Left ventricle myocardium superior (tissue), 1 donor: ENCODE measurements around the gene ST3GAL3. TPM values are rescaled to one million over a fixed set of nuclear protein-coding genes. Genes with fewer than 3 reads are reported as not detected.
A peak's percentile ranks its signal among the peaks of the same experiment; 100 is the strongest.

Experiments
- ATAC-seq: fragments of 200-7000 bp; cut with Tn5 transposase; one replicate; pipeline ENCODE4 v1.9.1; 2020; ENCODE audit warnings: mild to moderate bottlenecking, moderate library complexity
- DNase-seq: peaks from one replicate; pipeline ENCODE4 v3.0.0-alpha.2; 2020
- intact Hi-C: fragments of 100-400 bp; cut with micrococcal nuclease; formaldehyde crosslinking; loops from one replicate; pipeline ENCODE4 v1.11.0; 2022
- total RNA-seq: library from RNA; stranded (reverse); fragmentation: NEBNext Ultra II Directional; extraction: Animal tissue kit (Norgen Biotek cat#: 25700); gene quantifications from one replicate; pipeline ENCODE4 v1.2.1, GENCODE V29; 2021
- donor health status: DM: no; HTN: yes; CAD: no; lungs with severe emphysema.

ST3GAL3 gene
- total RNA-seq, 1 donor from 2014 or later = 24.7 TPM

- DNase-seq = no peak
- intact Hi-C loops = loop anchor here (5.0 kb wide), 1 partner anchor 176 kb away; no protein-coding TSS in a partner anchor
These were observed 231.0 kb downstream of the ST3GAL3 start for GRCh38 chr1:43938383-43938782.

DNA sequence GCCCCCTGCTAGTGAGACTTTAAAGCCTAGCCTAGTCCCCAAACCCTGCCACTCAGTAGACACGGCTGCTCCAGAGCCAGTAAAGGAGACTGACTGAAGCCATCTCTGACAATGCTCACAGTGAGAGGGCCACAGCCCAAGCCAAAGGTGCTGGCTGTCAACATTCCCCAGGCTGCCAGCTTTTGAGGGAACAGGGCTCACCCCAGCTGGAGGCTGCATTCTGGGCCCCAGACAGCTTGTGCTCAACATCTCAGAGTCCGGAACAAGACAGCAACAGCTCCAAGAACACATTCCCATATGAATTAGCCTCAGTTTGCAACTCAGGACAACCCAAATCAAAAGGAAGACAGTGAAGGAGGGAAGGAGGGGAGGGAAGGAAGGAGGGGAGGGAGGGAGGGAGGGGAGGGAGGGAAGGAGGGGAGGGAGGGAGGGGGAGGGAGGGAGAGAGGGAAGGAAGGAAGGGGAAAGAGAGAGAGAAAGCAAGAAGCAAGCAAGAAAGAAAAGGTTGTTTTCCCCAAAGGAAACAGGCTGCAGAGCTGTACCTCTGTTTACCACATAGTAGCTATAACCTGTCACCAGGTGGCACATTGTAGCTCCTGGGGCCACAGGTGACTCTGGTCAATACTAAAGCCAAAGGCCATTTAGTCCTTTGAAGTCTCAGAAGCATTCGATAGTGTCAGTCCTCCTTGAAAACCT is 231.7 kb downstream of the ST3GAL3 start:
- intact Hi-C loops = loop anchor here (5.0 kb wide), 1 partner anchor 177 kb away; no protein-coding TSS in a partner anchor
- DNase-seq = peak; percentile 70
- ATAC-seq = peak; percentile 69

More at GRCh38 chr1:43938383-43938782, 231.0 kb downstream of the ST3GAL3 start:
- ATAC-seq = no peak

- intact Hi-C loops = no loop called here
These were observed 235.1 kb downstream of the ST3GAL3 start for GRCh38 chr1:43942411-43942810.

GRCh38 chr1:43944860-43945259 is 237.5 kb downstream of the ST3GAL3 start:
- DNase-seq (no peak), ATAC-seq (no peak)
- intact Hi-C loops = no loop called here

More at GRCh38 chr1:43942411-43942810, 235.1 kb downstream of the ST3GAL3 start:
- ATAC-seq (no peak), DNase-seq (no peak)

DNA sequence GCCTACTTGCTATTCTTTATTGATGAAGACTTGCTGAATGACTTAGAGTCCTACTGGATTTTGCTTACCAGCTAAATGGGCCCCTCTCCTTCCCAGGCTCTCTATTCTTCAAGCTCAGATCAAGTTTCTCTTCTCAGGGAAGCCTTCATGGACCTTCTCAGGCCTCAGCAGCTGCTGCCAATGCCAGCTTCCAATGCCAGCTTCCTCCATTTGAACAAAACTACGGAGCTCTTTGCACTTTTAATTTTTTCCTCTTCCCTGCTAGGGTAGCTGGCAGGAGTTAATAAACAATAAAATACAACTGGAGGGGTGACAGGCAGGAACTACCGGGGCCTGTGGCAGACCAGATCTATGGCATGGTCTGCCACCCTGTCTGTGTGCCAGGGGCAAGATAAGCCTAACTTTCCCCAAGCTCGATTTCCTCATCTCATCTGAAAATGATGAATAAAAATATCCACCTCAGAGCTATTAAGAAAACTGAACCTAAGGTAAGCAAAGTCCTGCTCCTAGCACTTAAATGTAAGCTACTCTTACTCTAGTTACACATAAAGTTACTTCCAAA is 238.4 kb downstream of the ST3GAL3 start:
- DNase-seq = no peak
- intact Hi-C loops = no loop called here
- ATAC-seq = no peak

DNA sequence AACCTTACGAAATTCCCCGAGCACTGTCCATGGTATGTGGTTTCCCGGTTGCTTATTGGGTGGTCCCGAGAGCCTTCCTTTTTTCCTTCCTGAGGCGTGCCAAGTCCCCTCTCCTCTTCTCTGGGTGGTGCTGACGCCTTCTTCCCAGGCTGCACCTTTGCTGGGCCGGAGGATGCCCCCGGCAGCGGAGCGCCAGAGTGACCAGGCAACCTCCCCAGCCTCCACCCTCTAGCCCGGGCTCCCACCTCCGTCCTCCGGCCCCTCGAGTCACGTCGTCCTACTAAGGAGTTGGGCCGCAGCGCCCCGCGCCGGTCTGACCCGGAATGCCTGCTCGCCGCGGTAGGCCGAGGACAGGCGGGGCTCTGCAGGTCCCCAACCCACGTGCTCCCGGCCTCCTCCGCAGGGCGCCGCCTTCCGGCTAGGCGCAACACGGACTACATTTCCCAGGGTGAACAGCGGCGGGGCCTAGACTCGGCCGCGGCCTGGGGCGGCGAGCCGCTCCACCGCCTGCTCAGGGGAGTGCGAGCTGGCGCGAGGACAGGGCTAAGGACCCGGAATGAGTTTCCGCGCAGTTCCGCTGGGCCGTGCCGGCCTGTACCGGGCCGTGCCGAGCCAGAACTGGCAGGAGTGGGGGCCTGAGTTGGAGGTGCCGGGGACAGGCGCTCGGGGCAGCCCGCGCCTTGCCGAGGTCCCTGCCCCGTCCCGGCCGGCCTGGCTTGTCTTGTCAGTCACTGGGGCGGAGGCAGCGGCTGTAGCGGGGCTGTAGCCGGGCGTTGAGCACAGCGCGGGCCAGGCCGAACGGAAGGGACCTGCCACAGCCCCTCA is 239.1 kb downstream of the ST3GAL3 start, which contains the start of gene IPO13:
Gene IPO13 (plus strand): TSS at position 715 of the 825 bp plus-strand sequence. CDS start 651 bp downstream, outside the sequence.
- peak; percentile 93 for ATAC-seq

DNA sequence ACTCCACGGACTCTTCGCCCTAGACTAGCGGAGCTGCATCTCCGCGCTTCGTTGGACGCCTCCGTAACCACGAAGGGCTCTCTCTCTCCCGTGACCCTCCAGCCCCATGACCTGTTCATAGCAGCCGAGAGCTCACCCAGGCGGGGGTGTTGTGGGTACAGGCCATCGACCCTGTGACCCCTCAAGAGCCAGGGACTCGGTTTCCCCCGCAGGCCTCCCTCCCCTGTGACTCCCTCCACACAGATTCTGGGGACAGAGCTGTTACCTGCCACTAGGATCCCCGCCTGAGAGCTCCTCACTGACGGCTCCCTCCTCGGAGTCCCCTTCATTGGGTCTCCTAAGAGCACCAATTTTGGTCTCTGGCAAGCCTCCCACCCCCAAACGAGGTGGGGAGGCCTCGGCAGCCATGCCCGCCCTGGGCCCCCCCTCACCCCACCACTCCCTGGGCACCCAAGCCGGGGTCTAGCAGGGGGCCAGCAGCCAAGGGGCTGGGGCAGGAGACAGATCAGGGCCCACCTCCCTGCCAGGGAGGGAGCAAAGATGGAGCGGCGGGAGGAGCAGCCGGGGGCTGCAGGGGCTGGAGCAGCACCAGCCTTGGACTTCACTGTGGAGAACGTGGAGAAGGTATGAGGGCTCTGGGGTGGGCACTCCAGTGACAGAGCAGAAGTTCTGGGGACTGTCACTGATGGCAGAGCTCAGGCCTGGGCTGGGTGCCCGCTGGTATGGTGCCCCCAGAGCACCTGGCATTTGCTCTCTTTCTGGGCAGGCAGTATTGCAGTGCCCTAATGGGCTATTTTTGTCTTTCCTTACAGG is 239.9 kb downstream of the ST3GAL3 start:
- DNase-seq = peak; percentile 82
- intact Hi-C loops = no loop called here

More for the DNA sequence above, 239.1 kb downstream of the ST3GAL3 start, which contains the start of gene IPO13:
- intact Hi-C loops = no loop called here
- DNase-seq = peak; percentile 97

DNA sequence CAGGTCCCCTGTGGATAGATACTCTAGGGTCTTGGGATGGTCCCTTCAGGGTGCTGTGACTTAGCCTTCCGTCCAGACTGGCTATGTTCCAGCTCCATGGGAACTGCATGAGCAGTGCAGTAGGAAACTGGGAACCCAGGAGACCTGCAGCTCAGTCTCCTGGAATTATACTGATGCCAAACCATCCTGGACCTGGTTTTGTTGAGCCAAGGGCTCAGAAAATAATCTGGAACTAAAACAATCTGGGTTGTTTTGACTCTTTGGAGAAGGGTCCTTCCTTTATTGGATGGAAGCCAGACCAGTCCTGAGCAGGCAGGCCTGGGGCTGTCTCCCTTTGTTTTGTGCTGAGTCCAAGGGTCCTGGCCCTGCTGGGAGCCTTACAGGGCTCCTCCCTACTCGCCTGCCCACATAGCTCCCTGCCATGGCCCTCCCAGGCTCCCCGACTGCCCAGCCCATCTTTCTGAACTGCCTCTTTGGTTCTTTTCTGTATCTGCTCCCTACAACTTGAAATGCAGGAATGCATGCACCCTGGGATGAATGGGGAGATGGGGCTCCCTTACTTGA is 240.6 kb downstream of the ST3GAL3 start:
- ATAC-seq = no peak
- intact Hi-C loops = no loop called here
- no peak for DNase-seq

More for the DNA sequence above, 239.9 kb downstream of the ST3GAL3 start:
- ATAC-seq = peak; percentile 63

DNA sequence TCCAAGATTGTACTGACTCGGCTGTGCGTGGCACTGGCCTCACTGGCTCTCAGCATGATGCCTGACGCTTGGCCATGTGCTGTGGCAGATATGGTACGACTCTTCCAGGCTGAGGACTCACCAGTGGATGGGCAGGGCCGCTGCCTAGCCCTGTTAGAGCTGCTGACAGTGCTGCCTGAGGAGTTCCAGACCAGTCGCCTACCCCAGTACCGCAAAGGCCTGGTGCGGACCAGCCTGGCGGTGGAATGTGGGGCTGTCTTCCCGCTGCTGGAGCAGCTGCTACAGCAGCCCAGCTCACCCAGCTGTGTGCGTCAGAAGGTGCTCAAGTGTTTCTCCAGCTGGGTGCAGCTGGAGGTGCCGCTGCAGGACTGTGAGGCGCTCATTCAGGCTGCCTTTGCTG is 242.3 kb downstream of the ST3GAL3 start:
- DNase-seq = peak; percentile 56
- ATAC-seq = peak; percentile 0
- intact Hi-C loops = no loop called here

- ATAC-seq = no peak
- intact Hi-C loops = no loop called here
These were observed 244.0 kb downstream of the ST3GAL3 start for GRCh38 chr1:43951021-43951985.

DNA sequence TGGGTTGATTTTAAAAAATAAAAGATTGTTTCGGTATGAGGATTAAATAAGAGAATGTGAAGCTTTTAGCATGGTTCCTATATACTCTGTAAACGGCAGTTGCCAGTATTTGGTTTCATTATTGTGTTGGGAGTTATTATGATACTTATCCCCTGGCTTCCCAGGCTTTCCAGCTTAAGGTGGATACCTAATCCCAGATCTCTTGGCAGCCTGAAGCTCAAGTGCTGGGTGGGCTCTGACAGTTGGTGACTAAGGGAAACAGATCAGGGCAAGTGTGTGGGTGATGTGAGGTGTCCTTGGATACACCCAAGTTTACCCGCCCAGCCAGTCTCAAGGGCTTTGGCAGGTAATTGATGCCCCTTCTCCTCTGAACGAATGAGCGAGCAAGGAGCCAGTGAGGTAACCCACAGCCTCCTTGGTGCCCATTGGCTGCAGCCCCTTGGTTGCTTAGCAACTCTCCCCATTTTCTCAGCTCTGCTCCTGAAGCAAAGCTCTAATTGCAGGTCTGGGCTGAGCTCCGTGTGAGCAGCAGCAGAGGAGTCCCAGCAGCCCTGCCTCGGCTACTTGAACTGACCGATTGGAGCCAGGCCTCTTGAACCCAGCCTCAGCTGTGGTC is 245.5 kb downstream of the ST3GAL3 start:
- intact Hi-C loops = no loop called here
- DNase-seq = no peak
- ATAC-seq = no peak

More at GRCh38 chr1:43951021-43951985, 244.0 kb downstream of the ST3GAL3 start:
- no peak for DNase-seq

DNA sequence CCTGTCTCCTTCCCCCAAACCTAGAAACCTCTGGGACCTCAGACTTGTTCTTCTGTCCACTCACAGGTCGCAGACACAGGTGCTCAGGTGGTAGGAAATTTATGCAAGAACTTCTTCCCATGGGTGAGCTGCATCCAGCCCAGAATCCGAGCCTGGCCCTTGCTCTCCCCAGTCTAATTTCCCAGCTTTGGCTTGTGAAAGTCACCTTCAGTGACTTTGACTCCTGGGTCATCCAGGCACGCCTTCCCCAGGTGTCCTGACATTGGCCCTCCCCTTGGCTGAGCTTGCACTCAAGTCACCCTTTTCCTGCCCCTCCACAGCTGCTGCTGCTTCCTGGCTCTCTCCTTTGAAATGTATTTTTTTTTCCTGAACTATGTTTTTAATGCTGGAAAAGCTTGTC is 246.0 kb downstream of the ST3GAL3 start:
- ATAC-seq (no peak), DNase-seq (no peak)
- intact Hi-C loops = no loop called here

DNA sequence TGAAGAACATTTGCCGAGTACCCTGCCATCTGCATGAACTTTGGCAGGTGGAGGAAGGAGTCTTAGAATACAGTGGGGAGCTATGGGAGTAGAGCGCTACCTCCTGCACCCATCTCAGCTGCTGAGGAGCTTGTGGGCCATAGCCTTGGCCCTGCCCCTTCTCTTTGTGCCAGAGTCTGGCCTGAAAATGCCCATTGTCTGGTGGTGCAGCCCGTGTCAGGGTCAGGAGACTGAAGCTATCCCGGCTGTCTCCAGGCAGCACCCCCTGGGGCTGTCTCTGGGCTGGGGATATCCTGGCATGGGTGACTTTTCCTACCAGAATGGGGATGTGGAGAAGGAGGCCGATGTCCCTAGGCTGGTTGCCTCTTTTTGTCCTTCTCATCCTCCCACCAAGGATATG is 246.7 kb downstream of the ST3GAL3 start:
- ATAC-seq = no peak
- no peak for DNase-seq
- intact Hi-C loops = no loop called here

- DNase-seq (no peak), ATAC-seq (no peak)
- intact Hi-C loops = no loop called here
These were observed 248.9 kb downstream of the ST3GAL3 start for GRCh38 chr1:43956234-43956633.

GRCh38 chr1:43957407-43958040 is 250.2 kb downstream of the ST3GAL3 start:
- ATAC-seq = no peak
- intact Hi-C loops = no loop called here

DNA sequence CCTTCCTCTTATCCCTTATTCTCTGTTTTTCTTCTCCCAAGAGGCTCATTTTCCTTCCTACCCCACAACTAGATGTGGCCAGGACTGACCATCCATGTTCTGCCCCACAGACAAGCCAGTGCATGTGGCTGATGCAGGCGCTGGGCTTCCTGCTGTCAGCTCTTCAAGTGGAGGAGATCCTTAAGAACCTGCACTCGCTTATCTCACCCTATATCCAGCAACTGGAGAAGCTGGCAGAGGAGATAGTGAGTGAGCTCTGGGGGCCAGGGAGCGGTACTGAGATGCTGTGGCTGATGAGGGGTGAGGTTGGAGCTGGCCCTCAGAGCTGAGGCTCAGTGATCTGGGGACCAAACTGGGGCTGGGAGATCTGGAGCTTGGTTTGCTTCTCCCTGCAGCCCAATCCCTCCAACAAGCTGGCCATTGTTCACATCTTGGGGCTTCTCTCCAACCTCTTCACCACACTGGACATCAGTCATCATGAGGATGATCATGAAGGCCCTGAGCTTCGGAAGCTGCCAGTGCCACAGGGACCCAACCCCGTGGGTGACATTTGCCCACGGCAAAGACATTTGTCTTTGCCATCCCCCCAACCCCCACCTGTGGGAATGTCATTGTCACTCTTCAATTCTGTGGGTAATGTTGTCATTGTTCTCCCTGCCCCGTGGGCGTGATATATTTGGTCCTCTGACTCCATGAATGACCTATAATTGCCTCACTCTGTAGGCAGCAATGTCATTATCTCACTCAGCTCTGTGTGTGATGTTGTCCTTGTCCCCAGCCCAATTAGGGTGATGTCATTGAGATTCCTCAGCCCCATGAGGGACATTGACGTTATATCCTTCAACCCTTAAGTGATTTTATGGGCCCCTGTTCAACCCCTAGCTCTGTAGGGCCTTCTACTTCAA is 251.3 kb downstream of the ST3GAL3 start:
- DNase-seq = no peak
- no peak for ATAC-seq
- intact Hi-C loops = no loop called here

More at GRCh38 chr1:43957407-43958040, 250.2 kb downstream of the ST3GAL3 start:
- no peak for DNase-seq
